ENCODE results near the gene ROR1.

GRCh38 chr1:63929106-63929478 lies 155.3 kb downstream of the ROR1 start:
- TF ChIP-seq CTCF (IDR thresholded peaks at IDR 0.05; ENCODE audit: low read length) = no peak
- no peak for TF ChIP-seq EZH2phosphoT487 (IDR thresholded peaks at IDR 0.05; ENCODE audit: low read length)
- TF ChIP-seq EZH2 (optimal IDR thresholded peaks at IDR 0.05; ENCODE audit: low read depth, low read length) = no peak
